DND-41 (cell line): ENCODE results near the gene NXN.

Source experiments
- ATAC-seq: fragments of 200-7000 bp; cut with Tn5 transposase; 3 replicates; pipeline ENCODE4 v1.9.1; 2021; ENCODE audit warnings: low read depth; ENCODE audit not compliant: insufficient read depth
- DNase-seq: peaks from one replicate; pipeline ENCODE4 v3.0.0-alpha.2; 2020
- H2AFZ ChIP-seq: 2 replicates; pipeline ENCODE4 v1.6.0; 2012; ENCODE audit warnings: low read depth, low read length
- H3K27ac ChIP-seq: 2 replicates; pipeline ENCODE4 v1.5.1; 2012; ENCODE audit warnings: low read length, inconsistent platforms
- H3K27me3 ChIP-seq: fragments of 200-600 bp; sonication (generic); 2 replicates; pipeline ENCODE4 v1.6.0; 2012; ENCODE audit warnings: low read length, mild to moderate bottlenecking, inconsistent platforms; ENCODE audit not compliant: insufficient read depth, poor library complexity
- H3K36me3 ChIP-seq: 2 replicates; pipeline ENCODE4 v1.5.1; 2012; ENCODE audit warnings: low read length, inconsistent platforms; ENCODE audit not compliant: insufficient read depth
- H3K4me1 ChIP-seq: 2 replicates; pipeline ENCODE4 v1.5.1; 2012; ENCODE audit warnings: mild to moderate bottlenecking, low read length; ENCODE audit not compliant: insufficient read depth
- H3K4me2 ChIP-seq: 2 replicates; pipeline ENCODE4 v1.6.0; 2012; ENCODE audit warnings: mild to moderate bottlenecking, moderate library complexity, low read length, inconsistent platforms; ENCODE audit not compliant: insufficient read depth
- H3K4me3 ChIP-seq, 2 experiments: fragments of 200-600 bp in 1 of 2; shearing (Covaris generic) in 1 of 2; 2 replicates each; pipeline ENCODE4 v1.5.1; 2012 to 2016; ENCODE audit warnings: inconsistent platforms in 2 of 2, low read length in 2 of 2, mild to moderate bottlenecking in 2 of 2, low read depth in 1 of 2, moderate library complexity in 1 of 2
- H3K79me2 ChIP-seq: 2 replicates; pipeline ENCODE4 v1.6.0; 2012; ENCODE audit warnings: low read length, inconsistent platforms; ENCODE audit not compliant: insufficient read depth
- H3K9ac ChIP-seq: 2 replicates; pipeline ENCODE4 v1.6.0; 2012; ENCODE audit warnings: low read depth, mild to moderate bottlenecking, inconsistent platforms, low read length, moderate library complexity
- H3K9me3 ChIP-seq: 2 replicates; pipeline ENCODE4 v1.5.1; 2012; ENCODE audit warnings: low read length, moderate library complexity, mild to moderate bottlenecking, inconsistent platforms; ENCODE audit not compliant: insufficient read depth, severe bottlenecking
- H4K20me1 ChIP-seq: 2 replicates; pipeline ENCODE4 v1.6.0; 2012; ENCODE audit warnings: low read length; ENCODE audit not compliant: insufficient read depth
- CTCF ChIP-seq: IDR thresholded peaks from 2 replicates; pipeline ENCODE4 v1.5.1; 2012; ENCODE audit warnings: borderline replicate concordance, low read length, moderate library complexity, mild to moderate bottlenecking; ENCODE audit not compliant: poor library complexity, severe bottlenecking; ENCODE audit errors: extremely low read depth
- EZH2 ChIP-seq: IDR thresholded peaks from 3 replicates; pipeline ENCODE4 v1.6.1; 2012; ENCODE audit warnings: borderline replicate concordance, low read depth, mild to moderate bottlenecking, moderate library complexity, low read length, inconsistent platforms; ENCODE audit not compliant: severe bottlenecking

NXN gene

GRCh38 chr17:850086-850850 is 129.3 kb downstream of the NXN start:
- no peaks in the 10 kb centered on the region for H3K4me1 ChIP-seq
- DNase-seq (no peak), ATAC-seq (no peak)
- no peak overlapping the region for H3K4me2 ChIP-seq
- no peak overlapping the region for H3K4me3 ChIP-seq
- no peaks in the 10 kb centered on the region for H3K36me3 ChIP-seq
- no peak overlapping the region for H3K9ac ChIP-seq
- peaks cover 6% of the 10 kb centered on the region for H3K27me3 ChIP-seq
- TF ChIP-seq CTCF (no peak), EZH2 (no peak)
- H4K20me1 ChIP-seq, result 0 out of 2 replicates have a peak, but pooled peaks cover 3% of the 10 kb centered on the region
- no peaks in the 10 kb centered on the region for H3K9me3 ChIP-seq
- no peak overlapping the region for H2AFZ ChIP-seq
- no peak overlapping the region for H3K27ac ChIP-seq
- H3K79me2 ChIP-seq, result no peaks in the 10 kb centered on the region

- Histone ChIP-seq H3K4me2 (no peak overlapping the region), H3K79me2 (no peaks in the 10 kb centered on the region)
- TF ChIP-seq EZH2 (no peak), CTCF (no peak)
These were observed 131.2 kb downstream of the NXN start for GRCh38 chr17:848402-848801.

GRCh38 chr17:846901-847843 is 132.4 kb downstream of the NXN start:
- no peak for DNase-seq
- peaks cover 10% of the 10 kb centered on the region for H3K27me3 ChIP-seq
- H3K36me3 ChIP-seq, result no peaks in the 10 kb centered on the region
- no peak overlapping the region for H3K9ac ChIP-seq
- no peak overlapping the region for H3K27ac ChIP-seq
- H3K4me2 ChIP-seq, result no peak overlapping the region
- no peak overlapping the region for H2AFZ ChIP-seq
- H3K79me2 ChIP-seq, result no peaks in the 10 kb centered on the region
- H3K9me3 ChIP-seq, result no peaks in the 10 kb centered on the region
- 0 out of 2 replicates have a peak, but pooled peaks cover 3% of the 10 kb centered on the region for H4K20me1 ChIP-seq
- no peaks in the 10 kb centered on the region for H3K4me1 ChIP-seq
- no peak for ATAC-seq
- no peak for TF ChIP-seq EZH2
- TF ChIP-seq CTCF, result no peak
- H3K4me3 ChIP-seq, result no peak overlapping the region

More at GRCh38 chr17:848402-848801, 131.2 kb downstream of the NXN start:
- H4K20me1 ChIP-seq, result 0 out of 2 replicates have a peak, but pooled peaks cover 3% of the 10 kb centered on the region
- H3K9me3 ChIP-seq, result no peaks in the 10 kb centered on the region
- DNase-seq (no peak), ATAC-seq (no peak)
- H2AFZ ChIP-seq, result no peak overlapping the region
- H3K4me3 ChIP-seq, result no peak overlapping the region
- H3K36me3 ChIP-seq, result no peaks in the 10 kb centered on the region
- H3K4me1 ChIP-seq, result no peaks in the 10 kb centered on the region
- H3K27me3 ChIP-seq, result peaks cover 10% of the 10 kb centered on the region
- H3K27ac ChIP-seq, result no peak overlapping the region
- no peak overlapping the region for H3K9ac ChIP-seq
